GM19193 (cell line): ENCODE results near the gene CHRNA4.

ENCODE experiments used
- POLR2A ChIP-seq: IDR thresholded peaks from 4 replicates; pipeline ENCODE4 v1.6.1; 2011; ENCODE audit not compliant: insufficient read depth, insufficient read length; ENCODE audit errors: extremely low read depth

CHRNA4 gene

GRCh38 chr20:63372971-63373885, 12.1 kb upstream of the CHRNA4 start:
- TF ChIP-seq POLR2A: no peak

GRCh38 chr20:63371291-63371865, 10.2 kb upstream of the CHRNA4 start:
- no peak for TF ChIP-seq POLR2A

- no peak for TF ChIP-seq POLR2A
Observed at GRCh38 chr20:63370618-63371187, 9.6 kb upstream of the CHRNA4 start.

- no peak for TF ChIP-seq POLR2A
Observed at GRCh38 chr20:63369724-63370617, 8.8 kb upstream of the CHRNA4 start.

GRCh38 chr20:63369024-63369530, 7.9 kb upstream of the CHRNA4 start:
- TF ChIP-seq POLR2A: no peak

GRCh38 chr20:63368151-63368550, 7.0 kb upstream of the CHRNA4 start:
- no peak for TF ChIP-seq POLR2A

GRCh38 chr20:63367446-63368055, 6.4 kb upstream of the CHRNA4 start:
- TF ChIP-seq POLR2A: no peak

- TF ChIP-seq POLR2A: no peak
Observed at GRCh38 chr20:63366390-63367365, 5.5 kb upstream of the CHRNA4 start.

- no peak for TF ChIP-seq POLR2A
Observed at GRCh38 chr20:63365601-63366389, 4.6 kb upstream of the CHRNA4 start.

GRCh38 chr20:63364801-63365585, 3.8 kb upstream of the CHRNA4 start:
- no peak for TF ChIP-seq POLR2A

GRCh38 chr20:63363981-63364561, 2.9 kb upstream of the CHRNA4 start:
- no peak for TF ChIP-seq POLR2A
